Fibroblast of lung (primary cell): ENCODE results near the gene SEPTIN12.

ENCODE experiments used
- EZH2 ChIP-seq: IDR thresholded peaks from 2 replicates; pipeline ENCODE4 v1.5.1; 2012; ENCODE audit warnings: low read length, control low read depth, mild to moderate bottlenecking; ENCODE audit errors: missing control alignments
- TF ChIP-seq, protein P1 (sequence below), 2 donors: IDR thresholded peaks in 1 of 2; conservative IDR thresholded peaks in 1 of 2; 1 replicate in 1 of 2; 2 replicates in 1 of 2; pipeline ENCODE4 v1.5.1; 2011 to 2012; ENCODE audit warnings: low read length in 2 of 2, control low read depth in 1 of 2, inconsistent platforms in 1 of 2, low read depth in 1 of 2, mild to moderate bottlenecking in 1 of 2

DNA sequence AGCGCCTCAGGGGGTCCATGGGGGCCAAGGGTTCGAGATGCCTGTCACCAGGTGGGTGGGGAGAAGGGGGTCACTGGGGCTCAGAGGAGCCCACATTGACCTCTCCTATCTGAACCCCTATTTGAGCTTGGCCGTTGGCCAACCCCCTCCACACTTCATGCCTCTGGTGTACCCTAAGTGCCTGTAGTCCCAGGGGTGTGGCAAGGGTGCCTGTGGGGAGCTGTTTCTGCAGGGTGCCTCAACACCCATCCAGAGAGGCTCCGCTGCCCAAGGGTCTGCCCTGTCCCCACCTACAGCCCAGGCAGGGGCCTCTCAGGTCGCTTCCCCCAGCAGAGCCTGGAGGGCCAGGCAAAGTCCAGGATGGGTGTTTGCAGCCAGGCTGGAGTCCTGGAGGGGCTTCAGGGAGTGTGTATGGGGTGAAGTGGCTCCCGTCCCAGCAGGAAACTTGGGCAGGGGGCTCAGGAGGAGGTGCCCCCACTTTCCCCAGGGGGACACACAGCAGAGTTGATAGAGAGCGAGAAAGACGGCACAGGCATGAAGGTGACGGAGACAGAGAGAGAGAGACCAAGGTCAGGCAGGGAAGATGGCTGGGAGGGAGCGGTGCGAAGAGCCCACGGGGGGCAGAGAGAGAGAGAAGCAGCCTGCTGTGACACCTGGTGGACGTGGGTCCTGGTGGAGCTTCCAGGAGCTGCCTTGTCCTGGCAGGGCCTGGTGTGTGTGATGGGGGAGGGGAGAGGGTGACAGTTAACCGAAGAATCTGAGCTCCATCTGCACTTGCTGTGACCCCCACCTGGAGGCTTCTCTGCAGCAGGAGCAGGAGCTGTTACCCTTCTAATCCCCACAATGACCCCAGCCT is at the start of gene SEPTIN12:
- TF ChIP-seq, protein P1, sequence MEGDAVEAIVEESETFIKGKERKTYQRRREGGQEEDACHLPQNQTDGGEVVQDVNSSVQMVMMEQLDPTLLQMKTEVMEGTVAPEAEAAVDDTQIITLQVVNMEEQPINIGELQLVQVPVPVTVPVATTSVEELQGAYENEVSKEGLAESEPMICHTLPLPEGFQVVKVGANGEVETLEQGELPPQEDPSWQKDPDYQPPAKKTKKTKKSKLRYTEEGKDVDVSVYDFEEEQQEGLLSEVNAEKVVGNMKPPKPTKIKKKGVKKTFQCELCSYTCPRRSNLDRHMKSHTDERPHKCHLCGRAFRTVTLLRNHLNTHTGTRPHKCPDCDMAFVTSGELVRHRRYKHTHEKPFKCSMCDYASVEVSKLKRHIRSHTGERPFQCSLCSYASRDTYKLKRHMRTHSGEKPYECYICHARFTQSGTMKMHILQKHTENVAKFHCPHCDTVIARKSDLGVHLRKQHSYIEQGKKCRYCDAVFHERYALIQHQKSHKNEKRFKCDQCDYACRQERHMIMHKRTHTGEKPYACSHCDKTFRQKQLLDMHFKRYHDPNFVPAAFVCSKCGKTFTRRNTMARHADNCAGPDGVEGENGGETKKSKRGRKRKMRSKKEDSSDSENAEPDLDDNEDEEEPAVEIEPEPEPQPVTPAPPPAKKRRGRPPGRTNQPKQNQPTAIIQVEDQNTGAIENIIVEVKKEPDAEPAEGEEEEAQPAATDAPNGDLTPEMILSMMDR (conservative IDR thresholded peaks at IDR 0.05 in 1 of 2, IDR thresholded peaks at IDR 0.05 in 1 of 2; ENCODE audit: low read depth in 1 of 2, low read length in 2 of 2), result no peak
- no peak for TF ChIP-seq EZH2
